Activated CD8-positive, alpha-beta memory T cell treated with anti-CD3 and anti-CD28 coated beads for 4 hours (primary cell): ENCODE measurements around the gene RTBDN.

ENCODE experiments used
- DNase-seq, 2 donors: peaks; one replicate each; pipeline ENCODE4 v3.0.0-alpha.2; 2020; ENCODE audit warnings: low read depth in 2 of 2

The RTBDN gene

DNA sequence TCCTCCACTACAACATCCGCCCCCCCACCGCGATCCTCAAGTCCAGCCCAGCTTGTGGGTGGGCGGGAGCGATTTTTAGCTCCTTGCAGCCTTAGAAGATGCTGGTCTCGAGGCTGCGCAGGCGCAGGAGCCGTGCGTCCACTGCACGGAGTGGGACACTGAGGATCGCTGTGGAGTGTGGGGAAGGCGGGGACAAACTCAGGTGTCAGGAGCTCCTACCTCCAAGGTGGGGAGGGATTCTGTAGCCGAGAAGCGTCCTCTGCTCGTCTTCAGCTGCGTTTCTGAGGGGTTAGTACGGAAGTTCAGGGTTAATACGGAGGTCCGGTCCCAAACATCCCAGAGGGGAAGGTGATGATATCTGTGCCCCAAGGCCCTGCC, at the start of gene RTBDN:
RTBDN (minus strand) TSS at position 14 of the 378 bp plus-strand sequence. CDS start 4,600 bp downstream, outside the sequence.
- no peak for DNase-seq

- DNase-seq, result no peak
Observed at GRCh38 chr19:12882589-12882988, 48.2 kb upstream of the RTBDN start.

GRCh38 chr19:12881172-12881808, 46.9 kb upstream of the RTBDN start, which contains the start of gene DNASE2:
Gene DNASE2 (minus strand): TSS chr19:12881449. CDS start chr19:12881375, 74 bp downstream.
- DNase-seq, result peak; percentile 71 to 79

- no peak for DNase-seq
Observed at GRCh38 chr19:12880551-12881171, 46.3 kb upstream of the RTBDN start.

- no peak for DNase-seq
Observed at GRCh38 chr19:12875086-12875485, 40.7 kb upstream of the RTBDN start.

DNA sequence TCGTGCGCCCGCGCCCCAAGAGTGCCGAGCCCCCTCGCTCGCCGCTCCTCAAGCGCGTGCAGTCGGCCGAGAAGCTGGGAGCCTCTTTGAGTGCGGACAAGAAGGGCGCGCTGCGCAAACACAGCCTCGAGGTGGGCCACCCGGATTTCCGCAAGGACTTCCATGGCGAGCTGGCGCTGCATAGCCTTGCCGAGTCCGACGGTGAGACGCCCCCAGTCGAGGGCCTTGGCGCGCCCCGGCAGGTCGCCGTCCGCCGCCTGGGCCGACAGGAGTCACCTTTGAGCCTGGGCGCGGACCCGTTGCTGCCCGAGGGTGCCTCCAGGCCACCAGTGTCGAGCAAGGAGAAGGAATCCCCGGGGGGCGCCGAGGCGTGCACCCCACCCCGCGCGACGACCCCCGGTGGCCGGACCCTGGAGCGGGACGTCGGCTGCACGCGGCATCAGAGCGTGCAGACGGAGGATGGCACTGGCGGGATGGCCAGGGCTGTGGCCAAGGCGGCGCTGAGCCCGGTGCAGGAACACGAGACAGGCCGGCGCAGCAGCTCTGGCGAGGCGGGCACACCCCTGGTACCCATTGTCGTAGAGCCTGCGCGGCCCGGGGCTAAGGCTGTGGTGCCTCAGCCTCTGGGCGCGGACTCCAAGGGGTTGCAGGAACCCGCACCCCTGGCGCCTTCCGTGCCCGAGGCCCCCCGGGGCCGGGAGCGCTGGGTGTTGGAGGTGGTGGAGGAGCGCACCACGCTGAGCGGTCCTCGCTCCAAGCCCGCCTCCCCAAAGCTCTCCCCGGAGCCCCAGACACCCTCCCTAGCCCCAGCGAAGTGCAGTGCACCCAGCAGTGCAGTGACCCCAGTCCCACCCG, 39.7 kb upstream of the RTBDN start:
- no peak for DNase-seq

- DNase-seq, result no peak
Observed at GRCh38 chr19:12872941-12873890, 38.8 kb upstream of the RTBDN start.

- no peak for DNase-seq
Observed at GRCh38 chr19:12872255-12872654, 37.9 kb upstream of the RTBDN start.

- DNase-seq, result no peak
Observed at GRCh38 chr19:12871681-12872080, 37.3 kb upstream of the RTBDN start.

- no peak for DNase-seq
Observed at GRCh38 chr19:12868540-12869112, 34.2 kb upstream of the RTBDN start.

GRCh38 chr19:12867120-12868099, 33.0 kb upstream of the RTBDN start:
- peak; percentile 33 to 42 for DNase-seq

DNA sequence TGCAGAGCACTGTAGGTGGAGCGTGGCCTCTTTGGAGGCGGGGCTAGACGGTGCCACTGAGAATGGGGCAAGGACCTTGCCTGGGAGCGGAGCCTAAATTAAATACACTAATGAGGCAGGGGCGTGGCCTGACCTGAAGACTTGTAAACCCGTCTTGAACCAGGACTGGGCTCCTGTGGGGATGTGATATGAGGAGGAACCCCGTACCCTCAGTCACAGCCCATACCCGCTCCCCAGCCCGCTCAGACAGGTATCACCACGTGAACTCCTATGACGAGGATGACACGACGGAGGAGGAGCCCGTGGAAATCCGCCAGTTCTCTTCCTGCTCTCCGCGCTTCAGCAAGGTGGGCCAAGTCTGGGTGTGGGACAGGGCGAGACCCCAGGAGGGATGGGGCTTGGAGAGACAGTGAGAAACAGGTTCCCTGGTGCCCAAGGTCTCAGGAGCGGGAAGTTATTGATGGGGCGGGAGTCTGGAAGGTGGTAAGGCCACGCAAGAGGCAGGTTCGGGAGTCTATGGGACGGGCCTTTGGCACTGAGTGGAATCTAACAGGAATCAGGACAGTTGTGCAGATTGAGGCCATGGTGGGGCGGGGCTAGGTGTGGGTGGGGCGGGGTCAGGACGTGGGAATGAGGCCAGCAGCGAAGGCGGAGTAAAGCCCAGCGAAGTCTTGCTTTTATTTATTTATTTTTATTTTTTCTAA, 32.2 kb upstream of the RTBDN start:
- DNase-seq, result no peak

- no peak for DNase-seq
Observed at GRCh38 chr19:12865746-12866415, 31.5 kb upstream of the RTBDN start.

DNA sequence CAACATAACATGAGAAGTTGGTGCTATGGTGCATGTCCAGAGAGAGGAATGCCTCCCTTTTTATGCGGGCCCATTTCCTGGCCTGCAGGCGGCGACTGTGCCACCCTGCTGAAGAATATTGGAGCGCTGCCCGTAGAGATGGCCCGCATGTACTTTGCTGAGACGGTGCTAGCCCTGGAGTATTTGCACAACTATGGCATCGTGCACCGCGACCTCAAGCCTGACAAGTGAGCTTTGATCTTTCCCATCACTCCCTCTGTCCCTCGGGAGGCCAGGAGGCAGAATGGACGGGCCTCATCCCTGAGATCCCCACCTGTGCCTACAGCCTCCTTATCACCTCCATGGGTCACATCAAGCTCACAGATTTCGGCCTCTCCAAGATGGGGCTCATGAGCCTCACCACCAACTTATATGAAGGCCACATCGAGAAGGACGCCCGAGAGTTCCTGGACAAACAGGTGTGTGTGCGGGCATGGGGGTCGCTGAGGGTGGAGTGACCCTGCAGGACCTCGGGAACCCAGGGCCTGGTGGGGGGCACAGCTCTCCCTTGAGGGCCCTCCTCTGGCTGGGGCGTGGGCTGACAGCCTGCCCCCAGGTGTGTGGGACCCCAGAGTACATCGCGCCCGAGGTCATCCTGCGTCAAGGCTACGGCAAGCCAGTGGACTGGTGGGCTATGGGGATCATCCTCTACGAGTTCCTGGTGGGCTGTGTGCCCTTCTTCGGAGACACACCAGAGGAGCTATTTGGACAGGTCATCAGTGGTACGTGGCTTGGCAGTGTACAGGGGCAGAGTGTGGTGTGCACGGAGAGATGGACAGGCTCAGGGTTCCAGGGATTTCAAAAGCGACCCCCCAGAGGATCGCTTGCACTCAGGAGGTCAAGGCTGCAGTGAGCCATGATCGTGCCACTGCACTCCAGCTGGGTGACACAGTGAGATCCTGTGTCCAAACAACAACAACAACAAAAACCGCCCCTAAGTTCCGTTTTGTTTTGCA, 30.6 kb upstream of the RTBDN start:
- DNase-seq, result no peak

DNA sequence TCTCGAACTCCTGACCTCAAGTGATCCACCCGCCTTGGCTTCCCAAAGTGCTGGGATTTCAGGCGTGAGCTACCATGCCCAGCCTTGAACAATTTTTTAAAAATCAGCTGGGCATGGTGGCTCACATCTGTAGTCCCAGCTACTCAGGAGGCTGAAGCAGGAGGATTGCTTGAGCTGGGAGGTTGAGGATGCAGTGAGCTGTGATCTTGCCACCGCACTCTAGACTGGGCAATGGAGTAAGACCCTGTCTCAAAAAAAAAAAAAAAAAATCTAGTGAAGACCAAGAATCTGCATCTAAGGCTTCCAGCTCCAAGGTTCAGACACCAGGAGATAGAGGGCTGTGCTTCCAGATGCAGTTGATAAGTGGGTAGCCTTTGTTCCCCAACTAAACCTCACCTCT, 29.8 kb upstream of the RTBDN start:
- DNase-seq, result no peak

DNA sequence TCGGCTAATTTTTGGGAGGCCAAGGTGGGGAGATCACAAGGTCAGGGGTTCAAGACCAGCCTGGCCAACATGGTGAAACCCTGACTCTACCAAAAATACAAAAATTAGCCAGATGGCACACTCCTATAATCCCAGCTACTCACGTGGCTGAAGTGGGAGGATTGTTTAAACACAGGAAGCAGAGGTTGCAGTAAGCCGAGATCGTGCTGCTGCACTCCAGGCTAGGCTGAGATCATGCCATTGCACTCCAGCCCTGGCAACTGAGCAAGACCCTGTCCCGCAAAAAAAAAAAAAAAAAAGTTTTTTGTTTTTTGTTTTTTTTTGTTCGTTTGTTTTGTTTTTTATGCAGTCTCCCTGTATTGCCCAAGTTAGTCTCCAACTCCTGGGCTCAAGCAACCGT, 25.2 kb upstream of the RTBDN start:
- DNase-seq, result no peak
